Psoas muscle (tissue), 8 donors: ENCODE data around the gene SEC23B. TPM values are rescaled to one million over a fixed set of nuclear protein-coding genes. Genes with fewer than 3 reads are reported as not detected.

Experiments
- ATAC-seq, 4 donors: fragments of 200-7000 bp; cut with Tn5 transposase; one replicate each; pipeline ENCODE4 v1.9.1; 2020; ENCODE audit warnings: moderate library complexity in 3 of 4, mild to moderate bottlenecking in 2 of 4
- DNase-seq, 2 donors: peaks; one replicate each; pipeline ENCODE4 v3.0.0-alpha.2; 2020
- H3K27ac ChIP-seq: fragments of 200-600 bp; one replicate; pipeline ENCODE4 v1.8.0; 2022
- H3K27me3 ChIP-seq, 3 donors: fragments of 200-600 bp in 1 of 3; one replicate each; pipeline versions ENCODE4 v1.6.1 to v1.8.0; 2013 to 2022; ENCODE audit warnings: low read length in 2 of 3, mild to moderate bottlenecking in 2 of 3, moderate library complexity in 1 of 3; ENCODE audit not compliant: insufficient read depth in 3 of 3
- H3K36me3 ChIP-seq, 2 donors: fragments of 200-600 bp in 1 of 2; one replicate each; pipeline versions ENCODE4 v1.6.1 to v1.8.0; 2013 to 2022; ENCODE audit warnings: low read depth in 1 of 2, mild to moderate bottlenecking in 1 of 2, moderate library complexity in 1 of 2; ENCODE audit not compliant: insufficient read depth in 1 of 2
- H3K4me1 ChIP-seq: fragments of 200-600 bp; one replicate; pipeline ENCODE4 v1.8.0; 2022
- H3K4me3 ChIP-seq: fragments of 200-600 bp; one replicate; pipeline ENCODE4 v1.8.0; 2022; ENCODE audit warnings: mild to moderate bottlenecking
- H3K9me3 ChIP-seq: fragments of 200-600 bp; one replicate; pipeline ENCODE4 v1.8.0; 2022
- WGBS, 3 donors: extraction: QIAGEN DNeasy Blood & Tissue Kit; methylation state at CpG; one replicate each; pipeline versions ENCODE4 v1.1.6 to v1.1.7; 2013; 5-methylcytosine and 5-hydroxymethylcytosine counted together
- intact Hi-C, 2 donors: fragments of 100-400 bp; cut with DNase I; formaldehyde crosslinking; loops; one replicate each; pipeline versions ENCODE4 v1.11.0 to v1.14.2; 2022
- polyA plus RNA-seq, 3 donors: library from polyadenylated mRNA; stranded (reverse); fragments of 200-250 nt; gene quantifications; one replicate each; pipeline ENCODE4 v1.2.3, GENCODE V29; 2013
- total RNA-seq, 4 donors: library from RNA; stranded (reverse); fragmentation: NEBNext Ultra II Directional in 2 of 4; extraction: Animal tissue kit (Norgen Biotek cat#: 25700) in 2 of 4; gene quantifications; one replicate each; pipeline versions ENCODE4 v1.2.1 to v1.2.4, GENCODE V29; 2021 to 2023
- TF ChIP-seq, protein P1 (sequence below): fragments of 200-600 bp; IDR thresholded peaks from one replicate; pipeline ENCODE4 v1.8.0; 2022; ENCODE audit warnings: antibody characterized with exemption
- donor health status: healthy with polysubstance abuse.
- donor health status: DM: no; HTN: no; CAD: no; lungs with moderate emphysema.
- donor health status: Bipolar disorder and iron deficiency.
- donor health status: healthy.
- donor health status: DM: yes; HTN: yes; CAD: no.
- donor health status: DM: no; HTN: no; CAD: no.
- donor health status: DM: no; HTN: no; CAD: no.
- donor health status: DM: yes; HTN: yes; CAD: no.

SEC23B gene
- total and polyA plus RNA-seq, 7 donors, result 3.1 to 14.0 (median 7.9) TPM

DNA sequence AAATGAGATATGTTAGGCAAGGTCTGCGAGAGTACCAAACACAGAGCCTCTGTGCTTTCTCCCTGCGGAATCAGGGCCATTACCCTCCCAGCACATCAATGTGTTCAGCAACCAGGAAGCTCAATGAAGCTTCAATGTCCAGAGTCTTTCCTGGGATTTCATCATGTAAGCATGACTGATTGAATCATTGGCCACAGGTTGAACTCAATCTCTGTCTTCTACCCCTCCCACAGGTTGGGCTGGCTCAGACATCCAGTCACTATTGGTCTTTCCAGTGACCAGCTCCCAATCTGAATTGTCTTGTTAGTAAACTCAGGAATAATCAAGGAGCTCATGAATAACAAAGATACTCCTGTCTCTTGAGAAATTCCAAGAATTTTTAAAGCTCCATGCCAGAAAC, 77.4 kb downstream of the SEC23B start:
- WGBS, 3 donors, result 83 to 92% (median 87%) methylated on average over 2 of the region's 2 CpGs
- intact Hi-C loops, result loop anchor here in 1 of 2 donors (5.0 kb wide), 1 partner anchor 207 kb away; no protein-coding TSS in a partner anchor
- ATAC-seq, result no peak

DNA sequence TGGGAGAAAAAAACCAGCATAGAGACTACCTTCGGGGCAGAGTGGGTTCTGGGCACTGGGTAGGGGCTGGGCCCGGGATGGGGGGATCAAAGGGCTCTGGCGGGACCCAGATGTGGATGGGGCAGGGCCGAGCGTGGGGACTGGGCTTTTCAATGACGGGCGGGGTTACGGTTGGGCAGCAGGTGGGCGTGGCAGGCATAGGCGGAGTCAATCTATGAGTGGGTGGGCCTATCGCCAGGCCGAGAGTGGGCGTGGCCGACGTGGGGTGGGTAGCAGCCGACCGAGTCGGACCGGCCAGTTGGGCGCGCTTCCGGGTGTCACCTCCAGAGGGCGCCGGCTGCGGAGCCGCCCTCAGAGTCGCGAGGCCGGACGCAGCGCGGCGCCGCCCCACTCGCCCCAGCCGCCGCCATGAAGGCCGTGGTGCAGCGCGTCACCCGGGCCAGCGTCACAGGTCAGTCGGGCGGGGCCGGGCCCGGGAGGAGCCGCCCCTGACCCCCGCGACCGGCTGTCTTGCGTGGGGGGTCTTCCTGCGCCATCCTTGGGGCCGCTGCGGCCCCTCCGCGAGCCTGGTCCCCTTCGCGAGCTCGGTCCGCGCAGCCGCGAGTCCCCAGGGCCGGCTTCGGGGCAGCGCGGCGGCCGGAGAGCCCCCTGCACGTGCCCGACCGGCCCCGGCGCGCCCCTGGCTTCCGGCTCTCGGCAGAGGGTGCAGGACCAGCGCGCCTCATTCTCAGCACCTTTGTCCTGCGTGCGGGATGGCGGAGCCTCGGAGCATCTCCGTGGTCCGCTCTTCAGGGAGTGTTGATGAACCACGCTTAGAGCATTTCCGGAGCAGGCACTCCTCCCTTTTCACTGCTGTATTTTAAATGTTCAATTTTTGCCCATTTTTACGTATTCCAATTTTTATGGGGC, 80.2 kb downstream of the SEC23B start, which contains the start of gene DTD1:
DTD1 (plus strand) TSS at position 390 of the 909 bp plus-strand sequence; CDS start at position 409, 19 bp downstream.
- Histone ChIP-seq H3K36me3 (no peaks in the 10 kb centered on the region), H3K9me3 (no peaks in the 10 kb centered on the region), H3K27ac (peak within 1 kb of the TSS; percentile 83), H3K27me3 (no peaks in the 10 kb centered on the region), H3K4me3 (peak within 1 kb of the TSS; percentile 94), H3K4me1 (peaks cover 8% of the 10 kb centered on the region)
- peak; percentile 96 to 98 (median 98) for ATAC-seq
- intact Hi-C loops, result loop anchor here in 1 of 2 donors (5.0 kb wide), 1 partner anchor 204 kb away; no protein-coding TSS in a partner anchor
- peak; percentile 96 to 98 for DNase-seq
- TF ChIP-seq, protein P1, sequence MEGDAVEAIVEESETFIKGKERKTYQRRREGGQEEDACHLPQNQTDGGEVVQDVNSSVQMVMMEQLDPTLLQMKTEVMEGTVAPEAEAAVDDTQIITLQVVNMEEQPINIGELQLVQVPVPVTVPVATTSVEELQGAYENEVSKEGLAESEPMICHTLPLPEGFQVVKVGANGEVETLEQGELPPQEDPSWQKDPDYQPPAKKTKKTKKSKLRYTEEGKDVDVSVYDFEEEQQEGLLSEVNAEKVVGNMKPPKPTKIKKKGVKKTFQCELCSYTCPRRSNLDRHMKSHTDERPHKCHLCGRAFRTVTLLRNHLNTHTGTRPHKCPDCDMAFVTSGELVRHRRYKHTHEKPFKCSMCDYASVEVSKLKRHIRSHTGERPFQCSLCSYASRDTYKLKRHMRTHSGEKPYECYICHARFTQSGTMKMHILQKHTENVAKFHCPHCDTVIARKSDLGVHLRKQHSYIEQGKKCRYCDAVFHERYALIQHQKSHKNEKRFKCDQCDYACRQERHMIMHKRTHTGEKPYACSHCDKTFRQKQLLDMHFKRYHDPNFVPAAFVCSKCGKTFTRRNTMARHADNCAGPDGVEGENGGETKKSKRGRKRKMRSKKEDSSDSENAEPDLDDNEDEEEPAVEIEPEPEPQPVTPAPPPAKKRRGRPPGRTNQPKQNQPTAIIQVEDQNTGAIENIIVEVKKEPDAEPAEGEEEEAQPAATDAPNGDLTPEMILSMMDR, result peak; percentile 65
- 0% methylated on average over 43 to 88 of the region's 88 CpGs for WGBS, 3 donors

More for the DNA sequence above, 77.4 kb downstream of the SEC23B start:
- no peak for DNase-seq
- H3K9me3 ChIP-seq, result no peaks in the 10 kb centered on the region
- peaks cover 8% of the 10 kb centered on the region for H3K4me1 ChIP-seq
- H3K36me3 ChIP-seq, result no peaks in the 10 kb centered on the region
- TF ChIP-seq, protein P1, result no peak
- no peak overlapping the region for H3K4me3 ChIP-seq
- H3K27ac ChIP-seq, result no peak overlapping the region
- no peaks in the 10 kb centered on the region for H3K27me3 ChIP-seq

DNA sequence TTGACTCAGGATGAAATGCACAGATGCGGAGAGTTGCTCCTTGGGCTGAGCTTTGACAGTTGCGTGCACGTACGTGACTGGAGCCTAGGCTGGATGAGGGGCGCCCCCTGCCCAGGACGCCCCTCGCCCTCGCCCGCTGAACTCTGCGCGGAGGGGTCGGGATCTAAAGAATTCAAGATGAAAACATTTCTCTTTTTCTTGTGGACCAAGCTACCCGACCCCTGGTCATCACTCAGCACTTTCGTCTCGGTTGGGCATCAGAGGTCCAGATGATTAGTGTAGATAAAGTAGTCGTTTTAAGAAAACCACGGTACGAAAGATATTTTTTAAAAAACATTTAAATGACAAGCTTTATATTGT, 80.8 kb downstream of the SEC23B start:
- Histone ChIP-seq H3K27ac (peak overlapping the region; percentile 83), H3K4me1 (peaks cover 8% of the 10 kb centered on the region), H3K4me3 (peak overlapping the region; percentile 94), H3K36me3 (peaks cover 0 to 3% of the 10 kb centered on the region in 2 donors), H3K27me3 (no peaks in the 10 kb centered on the region), H3K9me3 (no peaks in the 10 kb centered on the region)
- no peak for DNase-seq
- TF ChIP-seq, protein P1, result no peak
- no peak for ATAC-seq
- intact Hi-C loops, result loop anchor here in 1 of 2 donors (5.0 kb wide), 1 partner anchor 204 kb away; no protein-coding TSS in a partner anchor
- WGBS, 3 donors, result 7 to 12% (median 10%) methylated on average over 18 of the region's 18 CpGs

DNA sequence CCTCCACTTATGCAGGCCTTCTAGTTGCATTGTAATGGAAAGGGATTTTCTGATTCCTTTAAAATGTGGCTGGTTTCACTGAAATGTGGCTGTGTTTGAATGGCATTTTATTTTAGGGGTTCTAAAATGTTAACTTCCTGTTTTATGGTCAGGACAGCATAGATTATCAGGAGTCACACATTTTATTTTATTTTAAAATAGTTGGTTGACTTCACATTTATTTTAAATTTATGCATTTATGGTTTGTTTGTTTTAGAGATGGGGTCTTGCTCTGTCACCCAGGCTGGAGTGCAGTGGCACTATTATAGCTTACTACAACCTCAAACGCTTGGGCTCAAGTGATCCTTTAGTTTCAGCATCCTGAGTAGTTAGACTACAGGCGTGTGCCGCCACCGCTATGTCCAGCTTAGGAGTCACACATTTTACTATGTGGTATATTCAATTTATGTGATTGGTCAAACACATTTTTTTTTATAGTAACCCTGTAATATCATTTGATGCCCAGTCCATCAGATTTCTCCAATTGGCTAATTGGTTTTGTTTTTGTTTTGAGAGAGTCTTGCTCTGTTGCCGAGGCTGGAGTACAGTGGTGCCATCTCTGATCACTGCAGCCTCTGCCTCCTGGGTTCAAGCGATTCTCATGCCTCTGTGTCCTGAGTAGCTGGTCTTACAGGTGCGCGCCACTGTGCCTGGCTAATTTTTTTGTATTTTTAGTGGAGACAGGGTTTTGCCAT, 82.4 kb downstream of the SEC23B start:
- Histone ChIP-seq H3K4me3 (no peak overlapping the region), H3K9me3 (no peaks in the 10 kb centered on the region), H3K27ac (no peak overlapping the region), H3K27me3 (no peaks in the 10 kb centered on the region), H3K4me1 (peaks cover 8% of the 10 kb centered on the region), H3K36me3 (peaks cover 0 to 18% of the 10 kb centered on the region in 2 donors)
- ATAC-seq, result no peak
- intact Hi-C loops, result loop anchor here in 1 of 2 donors (5.0 kb wide), 1 partner anchor 202 kb away; no protein-coding TSS in a partner anchor
- 90 to 93% (median 92%) methylated on average over 8 of the region's 8 CpGs for WGBS, 3 donors
- TF ChIP-seq, protein P1, result no peak
- DNase-seq, result no peak
